GM06990 (cell line): ENCODE measurements around the gene PAQR9.

Experiments
- DNase-seq: peaks from one replicate; pipeline ENCODE4 v3.0.0-alpha.2; 2011; ENCODE audit not compliant: insufficient read length; ENCODE audit errors: extremely low read depth
- H3K27me3 ChIP-seq: replicated peaks from 2 replicates; pipeline ENCODE4 v1.6.0; 2011; ENCODE audit warnings: low read length; ENCODE audit not compliant: control insufficient read depth, insufficient read depth
- H3K36me3 ChIP-seq: 2 replicates; pipeline ENCODE4 v1.5.1; 2011; ENCODE audit warnings: low read length; ENCODE audit not compliant: control insufficient read depth, insufficient read depth
- H3K4me3 ChIP-seq: replicated peaks from 2 replicates; pipeline ENCODE4 v1.5.1; 2011; ENCODE audit warnings: low read depth, mild to moderate bottlenecking, control low read depth, low read length
- TF ChIP-seq, protein P1 (sequence below): IDR thresholded peaks from 2 replicates; pipeline ENCODE4 v1.5.1; 2011; ENCODE audit warnings: low read length, control low read depth, mild to moderate bottlenecking, inconsistent platforms; ENCODE audit not compliant: insufficient read depth, poor library complexity, severe bottlenecking

The PAQR9 gene

DNA sequence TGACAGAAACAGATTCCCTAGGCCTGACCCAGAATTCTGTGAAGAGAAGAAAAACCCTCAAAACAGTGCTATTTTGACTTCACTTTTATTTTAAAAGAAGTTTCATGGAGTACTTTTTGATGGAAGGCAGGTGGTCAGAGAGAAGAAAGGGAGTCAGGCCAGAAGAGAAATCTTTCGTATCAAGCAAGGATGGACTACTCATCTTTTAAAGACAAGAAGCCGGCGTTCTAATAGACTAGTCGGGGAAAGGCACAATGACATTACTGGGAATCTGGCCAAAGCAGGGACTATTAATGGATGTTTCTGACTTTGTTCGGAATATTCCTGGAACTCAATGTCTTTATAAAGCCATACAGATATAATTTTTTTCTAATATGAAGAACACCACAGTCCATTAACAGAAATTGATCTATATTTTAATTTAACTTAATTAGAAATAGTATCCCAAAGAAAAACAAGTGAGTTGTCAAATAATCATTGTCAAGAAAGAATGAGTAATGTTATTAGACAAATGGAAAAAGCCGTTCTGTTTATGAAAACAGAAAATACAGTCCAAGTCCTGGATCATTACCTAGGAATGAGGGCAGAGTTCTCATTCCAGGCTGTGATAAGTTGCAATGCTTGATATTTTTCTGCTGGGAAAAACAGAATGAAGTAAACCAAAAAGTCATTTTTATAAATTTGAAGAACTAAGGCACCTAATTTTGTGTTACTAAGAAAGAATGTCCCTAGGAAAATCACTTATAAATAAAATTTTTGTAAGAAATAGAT lies 50.9 kb downstream of the PAQR9 start:
- Histone ChIP-seq H3K36me3 (no peaks in the 10 kb centered on the region), H3K27me3 (no peaks in the 10 kb centered on the region), H3K4me3 (no peak overlapping the region)
- TF ChIP-seq, protein P1, sequence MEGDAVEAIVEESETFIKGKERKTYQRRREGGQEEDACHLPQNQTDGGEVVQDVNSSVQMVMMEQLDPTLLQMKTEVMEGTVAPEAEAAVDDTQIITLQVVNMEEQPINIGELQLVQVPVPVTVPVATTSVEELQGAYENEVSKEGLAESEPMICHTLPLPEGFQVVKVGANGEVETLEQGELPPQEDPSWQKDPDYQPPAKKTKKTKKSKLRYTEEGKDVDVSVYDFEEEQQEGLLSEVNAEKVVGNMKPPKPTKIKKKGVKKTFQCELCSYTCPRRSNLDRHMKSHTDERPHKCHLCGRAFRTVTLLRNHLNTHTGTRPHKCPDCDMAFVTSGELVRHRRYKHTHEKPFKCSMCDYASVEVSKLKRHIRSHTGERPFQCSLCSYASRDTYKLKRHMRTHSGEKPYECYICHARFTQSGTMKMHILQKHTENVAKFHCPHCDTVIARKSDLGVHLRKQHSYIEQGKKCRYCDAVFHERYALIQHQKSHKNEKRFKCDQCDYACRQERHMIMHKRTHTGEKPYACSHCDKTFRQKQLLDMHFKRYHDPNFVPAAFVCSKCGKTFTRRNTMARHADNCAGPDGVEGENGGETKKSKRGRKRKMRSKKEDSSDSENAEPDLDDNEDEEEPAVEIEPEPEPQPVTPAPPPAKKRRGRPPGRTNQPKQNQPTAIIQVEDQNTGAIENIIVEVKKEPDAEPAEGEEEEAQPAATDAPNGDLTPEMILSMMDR: no peak
- no peak for DNase-seq
